HepG2 (cell line): ENCODE results near the gene CEP162. TPM values are rescaled to one million over a fixed set of nuclear protein-coding genes. Genes with fewer than 3 reads are reported as not detected.

Source experiments
- AKNA ChIP-seq: sonication (generic); formaldehyde crosslinking; IDR thresholded peaks from 2 replicates; pipeline ENCODE4 v1.4.0; 2020; ENCODE audit warnings: missing genetic modification reagents, borderline replicate concordance
- BRD4 ChIP-seq: sonication (generic); formaldehyde crosslinking; IDR thresholded peaks from 2 replicates; pipeline ENCODE4 v1.4.0; 2020; ENCODE audit warnings: missing genetic modification reagents
- FOXA3 ChIP-seq: IDR thresholded peaks from 2 replicates; pipeline ENCODE4 v1.6.1; 2016; ENCODE audit warnings: missing genetic modification reagents, missing compliant biosample characterization
- NFATC3 ChIP-seq: sonication (generic); formaldehyde crosslinking; IDR thresholded peaks from 2 replicates; pipeline ENCODE4 v1.5.1; 2020; ENCODE audit warnings: mild to moderate bottlenecking, missing genetic modification reagents
- RAD21 ChIP-seq: fragments of 450-650 bp; formaldehyde crosslinking; IDR thresholded peaks from 2 replicates; pipeline ENCODE4 v1.5.0; 2020; ENCODE audit warnings: mild to moderate bottlenecking
- RFXANK ChIP-seq: IDR thresholded peaks from 2 replicates; pipeline ENCODE4 v1.6.1; 2016
- SALL2 ChIP-seq: sonication (generic); formaldehyde crosslinking; IDR thresholded peaks from 2 replicates; pipeline ENCODE4 v1.8.1; 2023; ENCODE audit warnings: mild to moderate bottlenecking, missing genetic modification reagents, inconsistent platforms
- SIX4 ChIP-seq: sonication (generic); formaldehyde crosslinking; IDR thresholded peaks from 2 replicates; pipeline ENCODE4 v1.4.0; 2020; ENCODE audit warnings: missing genetic modification reagents
- SMARCC2 ChIP-seq: fragments of 450-650 bp; IDR thresholded peaks from 2 replicates; pipeline ENCODE4 v1.6.1; 2017; ENCODE audit warnings: antibody characterized with exemption, mild to moderate bottlenecking
- SRSF1 ChIP-seq: fragments of 200-400 bp; formaldehyde crosslinking; optimal IDR thresholded peaks from 2 replicates; pipeline ENCODE3; 2017; ENCODE audit warnings: mild to moderate bottlenecking, low read depth, low read length, moderate library complexity
- ZBTB20 ChIP-seq: sonication (generic); formaldehyde crosslinking; IDR thresholded peaks from 2 replicates; pipeline ENCODE4 v1.8.1; 2023; ENCODE audit warnings: missing genetic modification reagents, low read depth, mild to moderate bottlenecking, borderline replicate concordance
- ZNF136 ChIP-seq: sonication (generic); formaldehyde crosslinking; IDR thresholded peaks from 2 replicates; pipeline ENCODE4 v1.8.1; 2022; ENCODE audit warnings: low read depth, mild to moderate bottlenecking, moderate library complexity, missing genetic modification reagents
- ZNF280B ChIP-seq: sonication (generic); formaldehyde crosslinking; IDR thresholded peaks from 2 replicates; pipeline ENCODE4 v1.5.0; 2020; ENCODE audit warnings: missing genetic modification reagents, mild to moderate bottlenecking, borderline replicate concordance
- ZNF343 ChIP-seq: sonication (generic); formaldehyde crosslinking; IDR thresholded peaks from 2 replicates; pipeline ENCODE4 v1.4.0; 2020; ENCODE audit warnings: mild to moderate bottlenecking, missing genetic modification reagents
- ZNF512 ChIP-seq: sonication (generic); formaldehyde crosslinking; IDR thresholded peaks from 2 replicates; pipeline ENCODE4 v1.4.0; 2020; ENCODE audit warnings: mild to moderate bottlenecking, missing genetic modification reagents
- ZNF512B ChIP-seq: sonication (generic); formaldehyde crosslinking; IDR thresholded peaks from 2 replicates; pipeline ENCODE4 v1.5.1; 2020; ENCODE audit warnings: missing genetic modification reagents, mild to moderate bottlenecking, borderline replicate concordance
- ZNF878 ChIP-seq: sonication (generic); formaldehyde crosslinking; IDR thresholded peaks from 2 replicates; pipeline ENCODE4 v1.8.1; 2023; ENCODE audit warnings: mild to moderate bottlenecking, missing genetic modification reagents, moderate library complexity
- polyA plus RNA-seq, 8 experiments: library from polyadenylated mRNA; depleted of rRNA in 3 of 8; stranded (reverse) in 7 of 8; unstranded in 1 of 8; fragments of >200 nt; fragmentation: Illumina TruSeq in 4 of 8; extraction: Trizol in 4 of 8; gene quantifications; 2 replicates each; pipeline versions ENCODE4 v1.2.1 to v1.2.3, GENCODE V29; 2011 to 2016; ENCODE audit warnings: low read depth in 4 of 8, missing spikeins in 1 of 8, mixed read lengths in 1 of 8; ENCODE audit not compliant: insufficient read depth in 1 of 8
- total RNA-seq, 5 experiments: library from RNA; depleted of rRNA; stranded (reverse); fragments of >200 nt; fragmentation: Illumina TruSeq; extraction: Trizol; gene quantifications; 2 replicates each; pipeline ENCODE4 v1.2.3, GENCODE V29; 2016; ENCODE audit warnings: low read depth in 1 of 5
- TF ChIP-seq, protein P1 (sequence below): sonication (generic); formaldehyde crosslinking; IDR thresholded peaks from 2 replicates; pipeline ENCODE4 v1.5.0; 2020; ENCODE audit warnings: missing genetic modification reagents, mild to moderate bottlenecking, borderline replicate concordance

CEP162 gene
- total and polyA plus RNA-seq, 2 of the 13 experiments (the other 11 are each of a cell fraction or from before 2014, with no cell fraction given), result 0.50 to 7.9 TPM

GRCh38 chr6:84269947-84270733 is 42.7 kb upstream of the CEP162 start (continued):
- TF ChIP-seq ZNF280B (CRISPR knock-in tag) (no peak), ZBTB20 (CRISPR knock-in tag) (peak; percentile 39; the same call in 1 of the 2 replicates), ZNF512 (CRISPR knock-in tag) (no peak), NFATC3 (no peak), SRSF1 (no peak), BRD4 (peak; percentile 30; the same call in 1 of the 2 replicates), ZNF878 (CRISPR knock-in tag) (no peak; the same call in 1 of the 2 replicates), SMARCC2 (no peak), SIX4 (no peak), RFXANK (CRISPR knock-in tag) (no peak), ZNF343 (CRISPR knock-in tag) (no peak), ZNF512B (CRISPR knock-in tag) (no peak), AKNA (CRISPR knock-in tag) (no peak), RAD21 (CRISPR knock-in tag) (no peak), ZNF136 (CRISPR knock-in tag) (no peak), SALL2 (CRISPR knock-in tag) (no peak), FOXA3 (CRISPR knock-in tag) (peak; percentile 45)
- TF ChIP-seq, protein P1, sequence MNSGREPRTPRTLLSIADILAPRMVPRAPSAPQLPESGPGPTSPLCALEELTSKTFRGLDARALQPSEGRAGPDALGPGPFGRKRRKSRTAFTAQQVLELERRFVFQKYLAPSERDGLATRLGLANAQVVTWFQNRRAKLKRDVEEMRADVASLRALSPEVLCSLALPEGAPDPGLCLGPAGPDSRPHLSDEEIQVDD (CRISPR knock-in tag), result no peak
